GM23338 (cell line): Measurements from ENCODE around the gene LDLR. TPM values are rescaled to one million over a fixed set of nuclear protein-coding genes. Genes with fewer than 3 reads are reported as not detected.

Experiments
- ATAC-seq: fragments of 200-7000 bp; cut with Tn5 transposase; 3 replicates; pipeline ENCODE4 v1.9.1; 2020
- DNase-seq: peaks from one replicate; pipeline ENCODE4 v3.0.0-alpha.2; 2015; ENCODE audit warnings: low spot score
- H2AFZ ChIP-seq: fragments of 200-600 bp; sonication (generic); 2 replicates; pipeline ENCODE4 v1.8.0; 2016; ENCODE audit warnings: antibody characterized with exemption, mild to moderate bottlenecking, moderate library complexity
- H3F3A ChIP-seq: fragments of 200-600 bp; sonication (generic); replicated peaks from 2 replicates; pipeline ENCODE4 v1.8.0; 2017; ENCODE audit warnings: antibody characterized with exemption, mixed run types, low read depth
- H3K27ac ChIP-seq: fragments of 200-600 bp; sonication (generic); 2 replicates; pipeline ENCODE4 v1.6.1; 2016; ENCODE audit warnings: low read depth
- H3K27me3 ChIP-seq: fragments of 200-600 bp; sonication (generic); 2 replicates; pipeline ENCODE4 v1.8.0; 2016; ENCODE audit warnings: mild to moderate bottlenecking, mixed run types, moderate library complexity; ENCODE audit not compliant: insufficient read depth
- H3K36me3 ChIP-seq: fragments of 200-600 bp; sonication (generic); 2 replicates; pipeline ENCODE4 v1.8.0; 2016; ENCODE audit warnings: mild to moderate bottlenecking; ENCODE audit not compliant: insufficient read depth
- H3K4me1 ChIP-seq: fragments of 200-600 bp; sonication (generic); 2 replicates; pipeline ENCODE4 v1.8.0; 2016; ENCODE audit warnings: mild to moderate bottlenecking, moderate library complexity; ENCODE audit not compliant: insufficient read depth
- H3K4me2 ChIP-seq: fragments of 200-600 bp; sonication (generic); 2 replicates; pipeline ENCODE4 v1.7.1; 2017; ENCODE audit warnings: mixed run types
- H3K4me3 ChIP-seq: fragments of 200-600 bp; sonication (generic); 2 replicates; pipeline ENCODE4 v1.6.1; 2016; ENCODE audit warnings: mixed run types
- H3K79me2 ChIP-seq: fragments of 200-600 bp; sonication (generic); replicated peaks from 2 replicates; pipeline ENCODE4 v1.8.0; 2017; ENCODE audit warnings: mild to moderate bottlenecking; ENCODE audit not compliant: insufficient read depth
- H3K9me2 ChIP-seq: fragments of 200-600 bp; sonication (generic); 2 replicates; pipeline ENCODE4 v1.8.0; 2017; ENCODE audit not compliant: insufficient read depth
- H4K20me1 ChIP-seq: fragments of 200-600 bp; sonication (generic); replicated peaks from 2 replicates; pipeline ENCODE4 v1.8.0; 2017; ENCODE audit warnings: mild to moderate bottlenecking; ENCODE audit not compliant: insufficient read depth
- H3K27ac Mint-ChIP-seq: 2 replicates; pipeline ENCODE4 v1.8.0; 2020; ENCODE audit warnings: inconsistent platforms, mild to moderate bottlenecking, moderate library complexity, mixed read lengths
- H3K27me3 Mint-ChIP-seq: 3 replicates; pipeline ENCODE4 v1.8.0; 2022; ENCODE audit warnings: low read depth, mild to moderate bottlenecking, moderate library complexity, mixed read lengths, inconsistent platforms; ENCODE audit not compliant: insufficient read depth, poor library complexity
- H3K36me3 Mint-ChIP-seq: 3 replicates; pipeline ENCODE4 v1.8.0; 2021; ENCODE audit warnings: low read depth, mild to moderate bottlenecking, inconsistent platforms, moderate library complexity, mixed read lengths
- H3K4me1 Mint-ChIP-seq: 3 replicates; pipeline ENCODE4 v1.8.0; 2020; ENCODE audit warnings: mild to moderate bottlenecking, inconsistent platforms, mixed read lengths
- H3K4me3 Mint-ChIP-seq: 3 replicates; pipeline ENCODE4 v1.8.0; 2021; ENCODE audit warnings: moderate library complexity, mild to moderate bottlenecking, inconsistent platforms, mixed read lengths
- H3K9me3 Mint-ChIP-seq: 3 replicates; pipeline ENCODE4 v1.8.0; 2020; ENCODE audit warnings: moderate library complexity, mild to moderate bottlenecking, inconsistent platforms, mixed read lengths
- EZH2 ChIP-seq: fragments of 200-600 bp; sonication (generic); IDR thresholded peaks from one replicate; pipeline ENCODE4 v1.8.0; 2017; ENCODE audit warnings: antibody characterized with exemption, mild to moderate bottlenecking, low read depth; ENCODE audit not compliant: unreplicated experiment
- STAT1 ChIP-seq: IDR thresholded peaks from one replicate; pipeline ENCODE4 v1.6.1; 2016; ENCODE audit warnings: antibody characterized with exemption; ENCODE audit not compliant: unreplicated experiment
- ZNF114 ChIP-seq: fragments of 250-450 bp; sonication (Bioruptor Pico); IDR thresholded peaks from 2 replicates; pipeline ENCODE4 v1.5.0; 2020; ENCODE audit warnings: mild to moderate bottlenecking, moderate library complexity
- ZNF331 ChIP-seq: fragments of 250-450 bp; sonication (Bioruptor Pico); IDR thresholded peaks from 2 replicates; pipeline ENCODE4 v1.5.0; 2020; ENCODE audit warnings: low read depth, mild to moderate bottlenecking, moderate library complexity
- polyA plus RNA-seq: library from polyadenylated mRNA; unstranded; fragments of >200 nt; fragmentation: Nextera tagmentation; extraction: Ambion mirVana; gene quantifications from 2 replicates; pipeline ENCODE4 v1.2.1, GENCODE V29; 2016
- total RNA-seq: library from RNA; depleted of rRNA; stranded (reverse); fragments of >200 nt; shearing (Covaris generic); gene quantifications from 2 replicates; pipeline ENCODE4 v1.2.3, GENCODE V29; 2014
- TF ChIP-seq, protein P1 (sequence below), 2 experiments: fragments of 200-600 bp in 1 of 2; sonication (generic) in 1 of 2; conservative IDR thresholded peaks; 2 replicates each; pipeline versions ENCODE4 v1.5.1 to v1.6.1; 2016 to 2017; ENCODE audit warnings: antibody characterized with exemption in 2 of 2, low read depth in 2 of 2, mild to moderate bottlenecking in 2 of 2, moderate library complexity in 1 of 2
- TF ChIP-seq, protein P2 (sequence below): IDR thresholded peaks from 2 replicates; pipeline ENCODE4 v1.6.1; 2016; ENCODE audit warnings: antibody characterized with exemption
- TF ChIP-seq, protein P3 (sequence below): IDR thresholded peaks from one replicate; pipeline ENCODE4 v1.6.1; 2018; ENCODE audit warnings: antibody characterized with exemption; ENCODE audit not compliant: unreplicated experiment

Gene LDLR
- total and polyA plus RNA-seq, 2 experiments from 2014 or later = 57.6 to 180 TPM

DNA sequence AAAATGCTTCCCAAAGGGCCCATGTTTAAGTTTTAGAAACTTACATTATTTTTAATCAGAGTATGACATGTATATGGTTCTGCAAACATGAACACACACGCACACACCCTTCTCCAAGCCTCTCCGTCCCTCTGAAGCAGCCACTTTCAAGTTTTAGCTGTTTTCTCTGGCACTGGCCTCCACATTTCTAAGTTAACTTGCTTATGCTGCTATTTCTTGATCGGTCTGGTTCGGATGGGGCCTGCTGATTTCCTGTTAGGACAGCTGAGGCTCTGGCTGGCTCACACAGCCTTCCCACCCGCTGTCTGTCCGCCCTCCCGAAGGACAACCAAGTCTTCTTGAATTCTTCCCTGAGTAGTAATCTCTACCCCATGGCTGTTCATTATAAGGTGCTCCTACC, 61.9 kb downstream of the LDLR start (continued):
- TF ChIP-seq, protein P1, sequence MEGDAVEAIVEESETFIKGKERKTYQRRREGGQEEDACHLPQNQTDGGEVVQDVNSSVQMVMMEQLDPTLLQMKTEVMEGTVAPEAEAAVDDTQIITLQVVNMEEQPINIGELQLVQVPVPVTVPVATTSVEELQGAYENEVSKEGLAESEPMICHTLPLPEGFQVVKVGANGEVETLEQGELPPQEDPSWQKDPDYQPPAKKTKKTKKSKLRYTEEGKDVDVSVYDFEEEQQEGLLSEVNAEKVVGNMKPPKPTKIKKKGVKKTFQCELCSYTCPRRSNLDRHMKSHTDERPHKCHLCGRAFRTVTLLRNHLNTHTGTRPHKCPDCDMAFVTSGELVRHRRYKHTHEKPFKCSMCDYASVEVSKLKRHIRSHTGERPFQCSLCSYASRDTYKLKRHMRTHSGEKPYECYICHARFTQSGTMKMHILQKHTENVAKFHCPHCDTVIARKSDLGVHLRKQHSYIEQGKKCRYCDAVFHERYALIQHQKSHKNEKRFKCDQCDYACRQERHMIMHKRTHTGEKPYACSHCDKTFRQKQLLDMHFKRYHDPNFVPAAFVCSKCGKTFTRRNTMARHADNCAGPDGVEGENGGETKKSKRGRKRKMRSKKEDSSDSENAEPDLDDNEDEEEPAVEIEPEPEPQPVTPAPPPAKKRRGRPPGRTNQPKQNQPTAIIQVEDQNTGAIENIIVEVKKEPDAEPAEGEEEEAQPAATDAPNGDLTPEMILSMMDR (conservative IDR thresholded peaks at IDR 0.05; ENCODE audit: low read depth in 2 of 2) = no peak

DNA sequence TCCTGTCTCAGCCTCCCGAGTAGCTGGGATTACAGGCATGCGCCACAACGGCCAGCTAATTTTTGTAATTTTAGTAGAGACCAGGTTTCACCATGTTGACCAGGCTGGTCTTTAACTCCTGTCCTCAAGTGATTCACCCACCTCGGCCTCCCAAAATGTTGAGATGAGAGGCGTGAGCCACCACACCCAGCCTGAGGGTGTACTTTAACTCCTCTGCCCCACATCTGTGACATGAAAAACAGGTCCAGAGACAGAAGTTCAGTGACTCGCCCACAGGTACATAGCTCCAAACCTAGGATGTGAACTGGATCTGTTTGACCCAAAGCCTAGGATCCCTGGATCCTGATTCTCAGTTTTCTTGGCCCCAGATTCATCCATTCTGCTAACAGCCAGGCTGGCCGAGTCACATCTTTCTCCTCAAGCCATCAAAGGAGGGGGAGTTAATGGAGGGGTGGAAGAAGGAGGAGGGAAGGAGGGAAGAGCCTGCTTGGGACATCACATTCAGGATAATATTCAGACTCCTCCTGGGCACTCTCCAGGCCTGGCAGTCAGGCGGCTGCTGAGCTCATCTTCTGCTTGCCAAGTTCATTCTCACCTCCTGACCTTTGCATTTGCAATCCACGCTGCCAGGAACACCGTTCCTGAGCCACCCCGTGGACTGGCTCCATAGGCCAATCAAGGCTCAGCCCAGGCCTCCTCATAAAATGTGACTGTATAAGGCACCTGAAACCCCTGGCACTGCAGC, 63.2 kb downstream of the LDLR start:
- 0 out of 2 replicates have a peak, but pooled peaks cover 4% of the 10 kb centered on the region for H3K36me3 ChIP-seq
- ATAC-seq (no peak), DNase-seq (no peak)
- no peak overlapping the region; the same call in 1 of the 2 replicates for H3K27ac Mint-ChIP-seq
- H3K4me1 Mint-ChIP-seq = peaks cover 8% of the 10 kb centered on the region
- H3K27ac ChIP-seq = no peak overlapping the region
- TF ChIP-seq ZNF114 (CRISPR knock-in tag) (no peak), EZH2 (no peak), STAT1 (no peak), ZNF331 (CRISPR knock-in tag) (no peak)
- TF ChIP-seq, protein P2, sequence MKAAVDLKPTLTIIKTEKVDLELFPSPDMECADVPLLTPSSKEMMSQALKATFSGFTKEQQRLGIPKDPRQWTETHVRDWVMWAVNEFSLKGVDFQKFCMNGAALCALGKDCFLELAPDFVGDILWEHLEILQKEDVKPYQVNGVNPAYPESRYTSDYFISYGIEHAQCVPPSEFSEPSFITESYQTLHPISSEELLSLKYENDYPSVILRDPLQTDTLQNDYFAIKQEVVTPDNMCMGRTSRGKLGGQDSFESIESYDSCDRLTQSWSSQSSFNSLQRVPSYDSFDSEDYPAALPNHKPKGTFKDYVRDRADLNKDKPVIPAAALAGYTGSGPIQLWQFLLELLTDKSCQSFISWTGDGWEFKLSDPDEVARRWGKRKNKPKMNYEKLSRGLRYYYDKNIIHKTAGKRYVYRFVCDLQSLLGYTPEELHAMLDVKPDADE = no peak
- TF ChIP-seq, protein P3, sequence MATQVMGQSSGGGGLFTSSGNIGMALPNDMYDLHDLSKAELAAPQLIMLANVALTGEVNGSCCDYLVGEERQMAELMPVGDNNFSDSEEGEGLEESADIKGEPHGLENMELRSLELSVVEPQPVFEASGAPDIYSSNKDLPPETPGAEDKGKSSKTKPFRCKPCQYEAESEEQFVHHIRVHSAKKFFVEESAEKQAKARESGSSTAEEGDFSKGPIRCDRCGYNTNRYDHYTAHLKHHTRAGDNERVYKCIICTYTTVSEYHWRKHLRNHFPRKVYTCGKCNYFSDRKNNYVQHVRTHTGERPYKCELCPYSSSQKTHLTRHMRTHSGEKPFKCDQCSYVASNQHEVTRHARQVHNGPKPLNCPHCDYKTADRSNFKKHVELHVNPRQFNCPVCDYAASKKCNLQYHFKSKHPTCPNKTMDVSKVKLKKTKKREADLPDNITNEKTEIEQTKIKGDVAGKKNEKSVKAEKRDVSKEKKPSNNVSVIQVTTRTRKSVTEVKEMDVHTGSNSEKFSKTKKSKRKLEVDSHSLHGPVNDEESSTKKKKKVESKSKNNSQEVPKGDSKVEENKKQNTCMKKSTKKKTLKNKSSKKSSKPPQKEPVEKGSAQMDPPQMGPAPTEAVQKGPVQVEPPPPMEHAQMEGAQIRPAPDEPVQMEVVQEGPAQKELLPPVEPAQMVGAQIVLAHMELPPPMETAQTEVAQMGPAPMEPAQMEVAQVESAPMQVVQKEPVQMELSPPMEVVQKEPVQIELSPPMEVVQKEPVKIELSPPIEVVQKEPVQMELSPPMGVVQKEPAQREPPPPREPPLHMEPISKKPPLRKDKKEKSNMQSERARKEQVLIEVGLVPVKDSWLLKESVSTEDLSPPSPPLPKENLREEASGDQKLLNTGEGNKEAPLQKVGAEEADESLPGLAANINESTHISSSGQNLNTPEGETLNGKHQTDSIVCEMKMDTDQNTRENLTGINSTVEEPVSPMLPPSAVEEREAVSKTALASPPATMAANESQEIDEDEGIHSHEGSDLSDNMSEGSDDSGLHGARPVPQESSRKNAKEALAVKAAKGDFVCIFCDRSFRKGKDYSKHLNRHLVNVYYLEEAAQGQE = no peak
- H3K4me3 ChIP-seq = no peak overlapping the region
- H3K4me1 ChIP-seq = peaks cover 8% of the 10 kb centered on the region; the same call in 1 of the 2 replicates
- H3K36me3 Mint-ChIP-seq = peaks cover 36% of the 10 kb centered on the region
- no peaks in the 10 kb centered on the region for H3K27me3 ChIP-seq
- H2AFZ ChIP-seq = no peak overlapping the region
- no peaks in the 10 kb centered on the region for H3K9me2 ChIP-seq
- 0 out of 2 replicates have a peak, but pooled peaks cover 4% of the 10 kb centered on the region for H3F3A ChIP-seq
- H3K79me2 ChIP-seq = peaks cover 36% of the 10 kb centered on the region
- no peak overlapping the region for H3K4me3 Mint-ChIP-seq
- no peaks in the 10 kb centered on the region; the same call in 1 of the 3 replicates for H3K9me3 Mint-ChIP-seq
- peaks cover 19% of the 10 kb centered on the region for H3K27me3 Mint-ChIP-seq
- no peaks in the 10 kb centered on the region; the same call in 1 of the 2 replicates for H4K20me1 ChIP-seq
- H3K4me2 ChIP-seq = no peak overlapping the region
